Fibroblast of pulmonary artery (primary cell): ENCODE results near the gene TCEAL9.
A peak's percentile ranks its signal among the peaks of the same experiment; 100 is the strongest.

Source experiments
- DNase-seq: peaks from one replicate; pipeline ENCODE4 v3.0.0-alpha.2; 2010; ENCODE audit warnings: low read depth
- H3K4me3 ChIP-seq: replicated peaks from 2 replicates; pipeline ENCODE4 v1.5.1; 2011; ENCODE audit warnings: low read depth, mild to moderate bottlenecking, control low read depth, low read length, moderate library complexity
- TF ChIP-seq, protein P1 (sequence below): IDR thresholded peaks from 2 replicates; pipeline ENCODE4 v1.5.1; 2011; ENCODE audit warnings: mild to moderate bottlenecking, control low read depth, low read length, inconsistent platforms; ENCODE audit errors: missing control alignments

The TCEAL9 gene

DNA sequence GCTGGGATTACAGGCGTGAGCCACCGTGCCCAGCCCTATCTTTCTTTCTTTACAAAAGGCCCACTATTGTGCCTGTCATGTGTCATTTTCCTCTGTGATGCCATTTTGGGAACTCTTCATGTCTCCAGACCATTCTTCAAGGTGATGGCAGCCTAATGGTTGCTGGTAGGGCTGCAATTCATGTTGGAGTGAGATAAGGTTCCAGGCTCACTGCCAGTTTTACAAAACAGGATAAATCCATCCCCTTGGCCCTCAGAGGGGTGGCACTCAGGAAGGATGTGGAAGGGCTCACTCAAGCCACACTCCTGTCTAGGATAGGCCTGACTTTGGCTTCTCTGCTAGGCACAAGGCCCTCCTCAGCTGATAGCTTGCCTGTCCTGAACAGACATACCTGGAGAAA lies 3.8 kb downstream of the TCEAL9 start:
- H3K4me3 ChIP-seq: no peak overlapping the region
- TF ChIP-seq, protein P1, sequence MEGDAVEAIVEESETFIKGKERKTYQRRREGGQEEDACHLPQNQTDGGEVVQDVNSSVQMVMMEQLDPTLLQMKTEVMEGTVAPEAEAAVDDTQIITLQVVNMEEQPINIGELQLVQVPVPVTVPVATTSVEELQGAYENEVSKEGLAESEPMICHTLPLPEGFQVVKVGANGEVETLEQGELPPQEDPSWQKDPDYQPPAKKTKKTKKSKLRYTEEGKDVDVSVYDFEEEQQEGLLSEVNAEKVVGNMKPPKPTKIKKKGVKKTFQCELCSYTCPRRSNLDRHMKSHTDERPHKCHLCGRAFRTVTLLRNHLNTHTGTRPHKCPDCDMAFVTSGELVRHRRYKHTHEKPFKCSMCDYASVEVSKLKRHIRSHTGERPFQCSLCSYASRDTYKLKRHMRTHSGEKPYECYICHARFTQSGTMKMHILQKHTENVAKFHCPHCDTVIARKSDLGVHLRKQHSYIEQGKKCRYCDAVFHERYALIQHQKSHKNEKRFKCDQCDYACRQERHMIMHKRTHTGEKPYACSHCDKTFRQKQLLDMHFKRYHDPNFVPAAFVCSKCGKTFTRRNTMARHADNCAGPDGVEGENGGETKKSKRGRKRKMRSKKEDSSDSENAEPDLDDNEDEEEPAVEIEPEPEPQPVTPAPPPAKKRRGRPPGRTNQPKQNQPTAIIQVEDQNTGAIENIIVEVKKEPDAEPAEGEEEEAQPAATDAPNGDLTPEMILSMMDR: no peak
- peak; percentile 53 for DNase-seq

DNA sequence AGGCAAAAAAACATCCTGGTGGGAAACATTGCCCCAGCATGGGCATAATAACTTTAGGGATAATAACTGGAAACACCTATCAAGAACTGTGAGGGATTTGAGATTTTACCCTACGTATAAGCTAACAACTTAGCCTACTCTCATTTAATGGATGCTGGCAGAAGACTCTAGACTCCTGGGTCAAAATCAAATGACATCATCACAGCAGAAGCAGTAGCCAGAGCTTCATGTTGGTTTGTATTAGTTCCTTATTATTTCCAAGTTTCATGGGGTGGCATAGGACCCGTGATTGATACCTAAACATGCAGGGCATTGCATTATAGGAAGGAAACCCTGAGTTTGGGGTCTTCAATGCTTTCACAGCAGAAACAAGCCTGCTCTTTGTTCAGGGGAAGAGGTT lies 4.6 kb downstream of the TCEAL9 start:
- no peak overlapping the region for H3K4me3 ChIP-seq
- TF ChIP-seq, protein P1: no peak
- no peak for DNase-seq

DNA sequence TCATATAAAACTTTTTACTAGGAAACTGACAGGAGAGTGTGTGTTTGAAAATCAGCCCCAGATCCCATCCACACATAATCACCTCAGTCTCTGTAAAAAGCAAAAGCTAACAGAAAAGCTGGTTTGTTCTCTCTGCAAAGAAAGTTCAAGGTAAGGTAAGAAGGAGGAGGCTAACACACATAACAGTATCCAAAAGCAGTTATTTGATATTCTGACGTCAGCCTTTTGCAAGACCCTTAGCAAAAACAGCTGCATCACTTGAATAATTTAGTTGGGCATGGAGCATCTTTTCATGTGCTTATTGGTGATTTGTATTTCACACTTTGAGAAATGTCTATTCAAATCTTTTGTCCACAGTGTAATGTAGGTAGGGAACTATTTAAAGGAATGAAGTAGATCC lies 5.5 kb downstream of the TCEAL9 start:
- TF ChIP-seq, protein P1: no peak
- DNase-seq: no peak

DNA sequence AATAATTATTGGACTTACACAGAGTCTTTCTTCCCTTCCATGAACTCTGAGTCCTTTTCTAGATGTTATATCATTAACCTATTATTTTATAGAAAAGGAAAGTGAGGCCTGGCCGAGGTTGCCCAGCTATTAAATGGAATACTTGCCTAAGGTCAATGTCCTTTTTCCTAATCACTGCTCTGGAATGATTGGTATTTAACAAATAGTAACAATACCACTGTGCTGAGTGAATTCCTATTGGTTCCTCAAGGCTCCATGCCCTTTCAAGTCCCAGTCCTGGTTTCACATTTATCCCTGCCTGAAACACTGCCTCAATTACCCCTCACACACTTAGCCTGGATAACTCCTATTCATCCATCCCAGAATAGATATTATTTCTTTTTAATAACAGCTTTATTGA lies 6.2 kb downstream of the TCEAL9 start:
- H3K4me3 ChIP-seq: no peak overlapping the region
- TF ChIP-seq, protein P1: no peak
- DNase-seq: peak; percentile 60

More for the DNA sequence above, 5.5 kb downstream of the TCEAL9 start:
- H3K4me3 ChIP-seq: no peak overlapping the region

DNA sequence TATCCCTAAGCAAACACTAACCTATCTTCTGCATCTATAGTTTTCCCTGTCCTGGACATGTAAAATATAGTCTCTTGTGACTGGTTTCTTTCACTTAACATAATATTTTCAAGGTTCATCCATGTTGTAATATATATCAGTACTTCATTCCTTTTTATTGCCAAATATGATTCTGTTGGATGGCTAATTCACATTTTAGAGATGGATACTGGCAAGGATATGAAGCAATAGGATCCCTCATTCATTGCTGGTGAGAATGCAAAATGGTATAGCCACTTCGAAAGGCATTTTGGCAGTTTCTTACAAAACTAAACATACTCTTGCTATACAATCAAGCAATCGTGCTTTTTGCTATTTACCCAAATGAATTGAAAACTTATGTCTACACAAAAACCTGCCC lies 6.7 kb downstream of the TCEAL9 start:
- no peak overlapping the region for H3K4me3 ChIP-seq
- no peak for DNase-seq
- TF ChIP-seq, protein P1: no peak

DNA sequence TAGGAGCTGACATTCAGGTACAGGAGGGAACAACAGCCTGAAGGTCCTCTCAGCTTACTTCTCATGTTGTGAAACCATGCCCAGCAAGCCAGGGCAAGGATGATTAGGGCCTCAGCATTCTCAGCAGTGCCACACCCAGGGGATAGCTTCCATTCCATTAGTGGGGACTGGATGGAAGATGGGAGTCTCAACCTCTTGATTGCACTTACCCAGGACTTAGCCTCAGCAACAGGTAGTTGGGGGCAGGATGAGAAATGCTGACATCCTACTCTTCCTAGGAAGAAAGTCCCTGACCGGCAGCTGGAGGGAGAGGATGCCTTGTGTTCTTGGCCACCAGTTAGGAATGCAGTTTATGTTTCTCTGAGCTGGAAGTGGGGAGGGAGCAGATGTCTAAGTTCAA lies 11.2 kb downstream of the TCEAL9 start:
- DNase-seq: no peak
- no peak overlapping the region for H3K4me3 ChIP-seq
- TF ChIP-seq, protein P1: no peak

DNA sequence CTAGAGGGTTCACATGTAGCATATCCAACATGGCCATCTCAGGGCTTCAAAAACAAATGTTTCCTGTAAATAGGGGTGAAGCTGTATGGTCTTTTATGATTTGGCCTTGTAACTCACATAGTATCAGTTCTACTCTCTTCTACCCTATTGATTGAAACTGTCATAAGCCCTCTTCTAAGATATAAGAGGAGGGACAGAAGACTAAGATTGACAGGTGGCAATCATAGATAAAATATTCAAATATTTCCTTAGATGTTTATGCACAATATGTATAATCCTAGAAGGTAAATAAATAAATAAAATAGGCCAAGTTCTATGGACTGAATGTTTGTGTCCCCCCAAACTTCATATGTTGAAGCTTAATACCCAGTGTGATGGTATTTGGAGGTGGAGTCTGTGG lies 13.2 kb downstream of the TCEAL9 start:
- DNase-seq: no peak
- H3K4me3 ChIP-seq: no peak overlapping the region
- TF ChIP-seq, protein P1: no peak
